Endothelial cell of umbilical vein (primary cell): ENCODE measurements around the gene CNKSR3. TPM values are rescaled to one million over a fixed set of nuclear protein-coding genes. Genes with fewer than 3 reads are reported as not detected.

Experiments used
- BruUV-seq: library from RNA; stranded (reverse); fragments of 400-500 nt; replicated peaks from 2 replicates; lab custom pipeline; 2021; lab: Mats Ljungman, UMichigan
- CTCF ChIA-PET: fragments of 300-600, 350-600 bp; sonication (Branson Sonifier 250); formaldehyde crosslinking; loops from one replicate; lab custom pipeline; 2021; ENCODE audit warnings: antibody characterized with exemption, inconsistent platforms; lab: Charles Lee
- POLR2A ChIA-PET: fragments of 300-600, 350-600 bp; sonication (Branson Sonifier 250); formaldehyde crosslinking; loops from one replicate; lab custom pipeline; 2021; ENCODE audit warnings: antibody characterized with exemption, inconsistent platforms; lab: Charles Lee
- DNase-seq: peaks from one replicate; pipeline ENCODE4 v3.0.0-alpha.2; 2011; ENCODE audit warnings: low read depth, low spot score
- FAIRE-seq: peaks from 2 replicates; lab custom pipeline; 2011; peaks lifted over from hg19 to GRCh38; lab: Jason Lieb, UNC
- H2AFZ ChIP-seq: 2 replicates; pipeline ENCODE4 v1.6.0; 2012; ENCODE audit warnings: low read depth, low read length, control low read depth, inconsistent platforms
- H3K27ac ChIP-seq: 2 replicates; pipeline ENCODE4 v1.5.1; 2011; ENCODE audit warnings: low read depth, mild to moderate bottlenecking, control low read depth, low read length, moderate library complexity; ENCODE audit not compliant: insufficient read depth
- H3K27me3 ChIP-seq, 2 experiments: 2 replicates each; pipeline versions ENCODE4 v1.6.0 to v1.6.1; 2011; ENCODE audit warnings: low read length in 2 of 2, mixed read lengths in 1 of 2; ENCODE audit not compliant: control insufficient read depth in 2 of 2, insufficient read depth in 2 of 2
- H3K36me3 ChIP-seq, 2 experiments: 2 replicates in 1 of 2; 3 replicates in 1 of 2; pipeline ENCODE4 v1.5.1; 2011; ENCODE audit warnings: low read length in 2 of 2, mild to moderate bottlenecking in 1 of 2, moderate library complexity in 1 of 2; ENCODE audit not compliant: control insufficient read depth in 2 of 2, insufficient read depth in 2 of 2; ENCODE audit errors: extremely low read depth in 1 of 2
- H3K4me1 ChIP-seq: 3 replicates; pipeline ENCODE4 v1.5.1; 2011; ENCODE audit warnings: mild to moderate bottlenecking, low read length; ENCODE audit not compliant: control insufficient read depth, insufficient read depth; ENCODE audit errors: extremely low read depth
- H3K4me2 ChIP-seq: 2 replicates; pipeline ENCODE4 v1.6.1; 2011; ENCODE audit warnings: low read length, control low read depth, mixed read lengths; ENCODE audit not compliant: insufficient read depth
- H3K4me3 ChIP-seq, 3 experiments: fragments of 200-600 bp in 1 of 3; sonication (generic), shearing (Covaris generic) in 1 of 3; replicated peaks in 1 of 3; 2 replicates each; pipeline ENCODE4 v1.5.1; 2011 to 2016; ENCODE audit warnings: control low read depth in 3 of 3, low read length in 3 of 3, mild to moderate bottlenecking in 2 of 3, inconsistent platforms in 1 of 3, low read depth in 1 of 3, moderate library complexity in 1 of 3; ENCODE audit not compliant: insufficient read depth in 1 of 3
- H3K79me2 ChIP-seq: 2 replicates; pipeline ENCODE4 v1.6.0; 2012; ENCODE audit warnings: low read length, inconsistent platforms; ENCODE audit not compliant: control insufficient read depth, insufficient read depth
- H3K9ac ChIP-seq: replicated peaks from 2 replicates; pipeline ENCODE3; 2011; ENCODE audit warnings: low read length, control low read depth; ENCODE audit not compliant: insufficient read depth; ENCODE audit errors: extremely low read depth
- H3K9me1 ChIP-seq: replicated peaks from 3 replicates; pipeline ENCODE4 v1.6.0; 2011; ENCODE audit warnings: mild to moderate bottlenecking, low read length; ENCODE audit not compliant: control insufficient read depth, insufficient read depth; ENCODE audit errors: extremely low read depth
- H3K9me3 ChIP-seq: replicated peaks from 2 replicates; pipeline ENCODE4 v1.5.1; 2012; ENCODE audit warnings: low read length, inconsistent platforms; ENCODE audit not compliant: control insufficient read depth, insufficient read depth
- H4K20me1 ChIP-seq: replicated peaks from 2 replicates; pipeline ENCODE3; 2011; ENCODE audit warnings: mild to moderate bottlenecking, low read length; ENCODE audit not compliant: control insufficient read depth, insufficient read depth; ENCODE audit errors: extremely low read depth
- CTCF ChIP-seq, 2 donors: IDR thresholded peaks; 1 replicate in 1 of 2; 2 replicates in 1 of 2; pipeline ENCODE4 v1.5.1; 2011; ENCODE audit warnings: low read length in 2 of 2, mild to moderate bottlenecking in 2 of 2, moderate library complexity in 2 of 2, control low read depth in 1 of 2, inconsistent platforms in 1 of 2, low read depth in 1 of 2; ENCODE audit not compliant: insufficient read depth in 1 of 2; ENCODE audit errors: extremely low read depth in 1 of 2
- EZH2 ChIP-seq: IDR thresholded peaks from 2 replicates; pipeline ENCODE4 v1.6.1; 2012; ENCODE audit warnings: borderline replicate concordance, low read depth, mild to moderate bottlenecking, moderate library complexity, low read length, inconsistent platforms; ENCODE audit not compliant: severe bottlenecking
- FOS ChIP-seq: IDR thresholded peaks from 2 replicates; pipeline ENCODE4 v1.6.1; 2011; ENCODE audit warnings: mild to moderate bottlenecking, low read length, moderate library complexity, borderline replicate concordance; ENCODE audit not compliant: insufficient read depth
- GATA2 ChIP-seq: IDR thresholded peaks from 2 replicates; pipeline ENCODE4 v1.7.0; 2011; ENCODE audit warnings: low read depth, mild to moderate bottlenecking, moderate library complexity, mixed read lengths, low read length; ENCODE audit not compliant: insufficient read length, insufficient read depth
- JUN ChIP-seq: IDR thresholded peaks from 2 replicates; pipeline ENCODE4 v1.6.1; 2011; ENCODE audit warnings: borderline replicate concordance, low read depth; ENCODE audit not compliant: insufficient read length, insufficient read depth
- MAX ChIP-seq: IDR thresholded peaks from 2 replicates; pipeline ENCODE4 v1.6.1; 2011; ENCODE audit not compliant: insufficient read depth, insufficient read length
- MYC ChIP-seq: IDR thresholded peaks from one replicate; pipeline ENCODE4 v1.6.1; 2011; ENCODE audit warnings: mild to moderate bottlenecking, low read depth, low read length
- POLR2A ChIP-seq: IDR thresholded peaks from 2 replicates; pipeline ENCODE4 v1.6.1; 2012; ENCODE audit warnings: low read depth, mild to moderate bottlenecking, control low read depth, low read length
- POLR2AphosphoS5 ChIP-seq: IDR thresholded peaks from 2 replicates; pipeline ENCODE4 v1.6.1; 2012; ENCODE audit warnings: low read depth, mild to moderate bottlenecking, control low read depth, low read length, moderate library complexity; ENCODE audit not compliant: insufficient read depth
- dilution Hi-C: fragments of 300-500 bp; cut with MboI; formaldehyde crosslinking; loops from one replicate; pipeline ENCODE4 v1.15.0; 2019; ENCODE audit warnings: low sequenced_read_pairs; ENCODE audit not compliant: extremely low pct_ligation_motif_present
- intact Hi-C: fragments of 100-400 bp; cut with micrococcal nuclease; formaldehyde crosslinking; loops from one replicate; pipeline ENCODE4 v1.10.0; 2022
- polyA plus RNA-seq, 4 experiments: library from polyadenylated mRNA; depleted of rRNA in 3 of 4; stranded (reverse) in 3 of 4; unstranded in 1 of 4; fragments of >200 nt; gene quantifications; 2 replicates each; pipeline versions ENCODE4 v1.2.1 to v1.2.3, GENCODE V29; 2011 to 2012; ENCODE audit warnings: missing spikeins in 1 of 4
- total RNA-seq: library from RNA; stranded (reverse); gene quantifications from 2 replicates; pipeline ENCODE4 v1.2.3, GENCODE V29; 2021

The CNKSR3 gene
- total and polyA plus RNA-seq, 2 donors (not counting 3 experiments of a cell fraction or from before 2014, with no cell fraction given): 2.3 to 15.6 TPM

- ChIA-PET CTCF (no interaction called here), POLR2A (no interaction called here)
- dilution Hi-C loops: no loop called here
- FAIRE-seq (no peak), DNase-seq (peak; percentile 73)
- Histone ChIP-seq H3K4me3 (no peak overlapping the region), H3K79me2 (no peaks in the 10 kb centered on the region), H3K27me3 (no peaks in the 10 kb centered on the region), H3K36me3 (no peaks in the 10 kb centered on the region), H3K4me2 (no peak overlapping the region), H4K20me1 (no peaks in the 10 kb centered on the region), H3K9me3 (no peaks in the 10 kb centered on the region), H3K9me1 (no peaks in the 10 kb centered on the region), H3K9ac (no peak overlapping the region), H2AFZ (no peak overlapping the region), H3K27ac (no peak overlapping the region), H3K4me1 (peaks cover 21% of the 10 kb centered on the region)
- intact Hi-C loops: no loop called here
- TF ChIP-seq GATA2: no peak
- TF ChIP-seq JUN: peak; percentile 48
- BruUV-seq: no TSS peak
Observed at GRCh38 chr6:154435400-154435945, 75.0 kb downstream of the CNKSR3 start.

- Histone ChIP-seq H3K27me3 (no peaks in the 10 kb centered on the region), H2AFZ (no peak overlapping the region), H3K9ac (no peak overlapping the region), H3K9me3 (no peaks in the 10 kb centered on the region), H3K36me3 (no peaks in the 10 kb centered on the region), H3K4me2 (no peak overlapping the region), H3K4me3 (no peak overlapping the region), H3K27ac (no peak overlapping the region), H4K20me1 (no peaks in the 10 kb centered on the region), H3K79me2 (no peaks in the 10 kb centered on the region), H3K4me1 (peaks cover 21% of the 10 kb centered on the region), H3K9me1 (no peaks in the 10 kb centered on the region)
- intact Hi-C loops: no loop called here
- dilution Hi-C loops: no loop called here
- POLR2A ChIA-PET: no interaction called here
- CTCF ChIA-PET: interaction anchor here (0.7 to 1.9 kb wide), 2 partner anchors 10 to 12 kb away, joined by 3 to 15 read pairs; no protein-coding TSS in a partner anchor
- BruUV-seq: no TSS peak
- DNase-seq (no peak), FAIRE-seq (no peak)
- TF ChIP-seq CTCF (IDR thresholded peaks at IDR 0.05; ENCODE audit: extremely low read depth in 1 of 2, insufficient read depth in 1 of 2, low read depth in 1 of 2, low read length in 2 of 2) (no peak), POLR2A (no peak), MYC (no peak), FOS (no peak), GATA2 (no peak), POLR2AphosphoS5 (no peak), MAX (no peak), JUN (no peak), EZH2 (no peak)
Observed at GRCh38 chr6:154434662-154435061, 75.8 kb downstream of the CNKSR3 start.
